Stimulated activated CD8-positive, alpha-beta memory T cell treated with anti-CD3 and anti-CD28 coated beads, Interleukin-4, amount 100 ng/mL, for 48 hours (primary cell): ENCODE results near the gene REC114.
"Not testable (repeated sequence)": the region's sequence is repeated elsewhere in the genome, so short reads cannot be mapped to it uniquely, and the experiment has no call there.

Experiments used
- DNase-seq: peaks from one replicate; pipeline ENCODE4 v3.0.0-alpha.2; 2020

The REC114 gene

GRCh38 chr15:73457334-73457733 is 14.4 kb downstream of the REC114 start:
- DNase-seq, result no peak

GRCh38 chr15:73460662-73461061 is 17.7 kb downstream of the REC114 start:
- no peak for DNase-seq

DNA sequence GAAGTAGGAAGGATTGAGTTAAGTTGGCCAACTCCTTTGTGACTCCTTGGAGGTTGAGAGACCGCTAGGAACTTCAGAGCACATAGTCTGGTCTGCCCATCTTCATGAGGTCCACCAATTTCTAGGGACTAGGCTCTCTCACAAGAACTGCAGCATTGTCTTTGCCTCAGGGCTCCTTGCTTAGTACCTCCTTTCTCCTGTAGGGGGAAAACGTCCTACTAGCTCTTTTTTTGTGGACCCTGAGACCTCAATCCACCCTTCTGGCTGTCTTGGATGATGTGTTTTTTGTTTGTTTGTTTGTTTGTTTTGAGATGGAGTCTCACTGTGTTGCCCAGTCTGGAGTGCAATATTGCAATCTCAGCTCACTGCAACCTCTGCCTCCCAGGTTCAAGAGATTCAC is 21.6 kb downstream of the REC114 start:
- no peak for DNase-seq

DNA sequence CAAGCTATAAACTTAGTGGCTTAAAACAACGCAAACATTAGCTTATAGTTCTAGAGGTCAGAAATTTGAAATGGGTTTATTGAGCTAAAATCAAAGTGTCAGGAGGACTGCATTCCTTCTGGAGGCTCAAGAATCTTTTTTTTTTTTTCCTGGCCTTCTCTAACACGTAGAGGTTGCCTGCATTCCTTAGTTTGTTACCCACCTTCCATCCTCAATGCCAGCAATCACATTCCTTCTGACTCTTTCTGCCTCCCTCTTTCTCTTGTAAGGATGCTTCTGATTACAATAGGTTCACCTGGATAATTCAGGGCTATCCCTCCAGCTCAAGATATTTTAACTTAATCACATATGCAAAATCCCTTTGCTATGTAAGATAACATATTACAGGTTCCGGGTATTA is 24.8 kb downstream of the REC114 start:
- no peak for DNase-seq

- no peak for DNase-seq
Observed at GRCh38 chr15:73474785-73475184, 31.8 kb downstream of the REC114 start.

- no peak for DNase-seq
Observed at GRCh38 chr15:73476704-73477216, 33.8 kb downstream of the REC114 start.

- no peak for DNase-seq
Observed at GRCh38 chr15:73480050-73480449, 37.1 kb downstream of the REC114 start.

DNA sequence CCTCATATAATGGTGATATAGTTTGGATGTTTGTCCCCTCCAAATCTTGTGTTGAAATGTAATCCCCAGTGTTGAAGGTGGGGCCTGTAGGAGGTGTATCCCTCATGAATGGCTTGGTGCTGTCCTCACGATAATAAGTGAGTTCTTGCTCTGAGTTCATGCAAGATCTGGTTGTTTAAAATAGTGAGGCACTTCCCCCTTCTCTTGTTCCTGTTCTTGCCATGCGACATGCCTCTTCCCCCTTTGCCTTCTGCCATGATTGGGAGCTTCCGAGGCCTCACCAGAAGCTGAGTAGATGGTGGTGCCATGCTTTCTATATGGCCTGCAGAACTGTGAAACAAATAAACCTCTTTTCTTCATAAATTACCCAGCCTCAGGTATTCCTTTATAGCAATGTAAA is 39.2 kb downstream of the REC114 start:
- no peak for DNase-seq

DNA sequence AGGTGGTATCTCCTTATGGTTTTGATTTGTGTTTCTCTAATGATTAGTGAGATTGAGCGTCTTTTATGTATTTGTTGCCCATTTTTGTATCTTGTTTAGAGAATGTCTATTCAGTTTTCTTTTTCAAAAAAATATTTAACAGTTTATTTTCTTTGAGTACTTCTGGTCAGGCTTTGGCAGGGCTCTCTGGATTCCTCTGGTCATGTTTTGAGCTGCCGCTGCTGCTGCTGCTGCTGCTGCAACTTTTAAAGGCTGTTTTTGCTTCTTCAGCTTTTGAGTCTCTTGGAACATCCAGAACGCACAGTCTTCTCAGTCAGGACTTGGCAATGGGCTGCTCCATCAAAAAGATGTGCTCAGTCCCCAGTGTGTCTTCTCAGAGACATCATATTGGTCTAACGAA is 40.1 kb downstream of the REC114 start:
- DNase-seq, result no peak

DNA sequence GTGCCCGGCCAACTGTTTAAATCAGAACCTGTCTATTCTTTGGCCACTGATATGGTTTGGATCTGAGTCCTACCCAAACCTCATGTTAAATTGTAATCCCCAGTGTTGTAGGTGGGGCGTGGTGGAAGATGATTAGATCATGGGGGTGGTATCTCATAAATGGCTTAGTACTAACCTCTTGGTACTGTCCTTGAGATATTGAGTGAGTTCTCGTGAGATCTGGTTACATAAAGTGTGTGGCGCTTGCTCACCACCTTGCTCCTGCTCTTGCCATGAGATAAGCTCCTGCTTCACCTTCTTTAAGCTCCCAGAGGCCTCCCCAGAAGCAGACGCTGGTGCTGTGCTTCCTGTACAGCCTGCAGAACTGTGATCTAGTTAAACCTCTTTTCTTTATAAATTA is 42.4 kb downstream of the REC114 start:
- no peak for DNase-seq

- not testable (repeated sequence) for DNase-seq
Observed at GRCh38 chr15:73485885-73486284, 42.9 kb downstream of the REC114 start.

GRCh38 chr15:73488698-73489097 is 45.7 kb downstream of the REC114 start:
- no peak for DNase-seq

DNA sequence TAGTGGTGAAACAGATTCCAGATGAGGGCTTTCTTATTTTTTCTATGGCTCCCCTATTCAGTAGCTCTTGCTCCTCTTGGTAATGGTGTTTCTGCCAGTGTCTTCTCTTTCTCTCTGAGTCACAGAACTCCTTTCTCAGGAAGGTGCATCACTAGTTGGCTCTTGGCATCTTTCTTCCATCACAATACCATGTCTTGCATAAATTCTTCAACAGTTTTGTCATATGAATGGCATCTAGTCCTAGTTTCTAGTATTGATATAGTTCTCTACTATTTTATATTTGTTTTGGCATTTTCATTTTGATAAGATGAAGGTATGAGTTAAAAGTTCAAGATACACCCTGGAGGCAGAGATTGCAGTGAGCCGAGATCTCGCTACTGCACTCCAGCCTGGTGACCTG is 51.0 kb downstream of the REC114 start:
- DNase-seq, result no peak

GRCh38 chr15:73495181-73495580 is 52.2 kb downstream of the REC114 start:
- DNase-seq, result no peak

DNA sequence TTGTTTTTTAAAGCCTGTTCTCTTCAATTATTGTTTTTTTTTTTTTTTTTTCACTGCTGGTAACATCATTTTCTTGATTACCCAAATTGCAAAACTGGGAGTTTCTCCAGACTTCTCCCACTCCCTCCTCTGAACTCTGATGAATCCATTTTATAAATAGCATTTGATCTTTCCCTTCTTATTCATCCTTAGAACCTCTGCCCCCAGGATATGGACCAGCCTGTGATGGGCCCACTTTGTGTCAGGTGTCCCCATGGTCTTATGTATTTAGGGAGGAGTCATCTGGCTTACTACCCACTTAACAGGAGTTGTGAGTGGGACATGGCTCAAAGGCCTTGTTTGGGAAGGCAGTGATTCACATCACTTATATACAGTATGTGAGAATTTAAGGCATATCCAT is 57.7 kb downstream of the REC114 start:
- no peak for DNase-seq

DNA sequence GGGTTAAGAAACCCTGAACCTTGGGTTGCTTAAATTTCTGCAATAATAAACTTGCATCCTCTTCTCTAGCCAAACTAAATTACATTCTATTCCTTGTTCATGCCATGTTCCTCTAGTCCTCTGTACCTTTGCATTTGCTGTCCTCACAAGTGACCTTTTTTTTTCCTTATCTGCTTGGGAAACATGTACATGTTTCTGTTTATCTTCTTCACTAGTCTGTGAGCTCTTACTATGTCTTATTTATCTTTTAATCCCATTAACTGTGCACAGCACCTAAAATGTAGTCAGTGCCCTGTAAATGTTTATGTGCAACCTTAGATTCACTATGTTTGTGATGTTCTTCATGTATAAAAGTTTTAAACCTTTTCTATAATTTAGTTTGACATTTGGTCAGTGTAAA is 61.9 kb downstream of the REC114 start:
- DNase-seq, result no peak

GRCh38 chr15:73515527-73515926 is 72.6 kb downstream of the REC114 start:
- no peak for DNase-seq

GRCh38 chr15:73517566-73517965 is 74.6 kb downstream of the REC114 start:
- no peak for DNase-seq

DNA sequence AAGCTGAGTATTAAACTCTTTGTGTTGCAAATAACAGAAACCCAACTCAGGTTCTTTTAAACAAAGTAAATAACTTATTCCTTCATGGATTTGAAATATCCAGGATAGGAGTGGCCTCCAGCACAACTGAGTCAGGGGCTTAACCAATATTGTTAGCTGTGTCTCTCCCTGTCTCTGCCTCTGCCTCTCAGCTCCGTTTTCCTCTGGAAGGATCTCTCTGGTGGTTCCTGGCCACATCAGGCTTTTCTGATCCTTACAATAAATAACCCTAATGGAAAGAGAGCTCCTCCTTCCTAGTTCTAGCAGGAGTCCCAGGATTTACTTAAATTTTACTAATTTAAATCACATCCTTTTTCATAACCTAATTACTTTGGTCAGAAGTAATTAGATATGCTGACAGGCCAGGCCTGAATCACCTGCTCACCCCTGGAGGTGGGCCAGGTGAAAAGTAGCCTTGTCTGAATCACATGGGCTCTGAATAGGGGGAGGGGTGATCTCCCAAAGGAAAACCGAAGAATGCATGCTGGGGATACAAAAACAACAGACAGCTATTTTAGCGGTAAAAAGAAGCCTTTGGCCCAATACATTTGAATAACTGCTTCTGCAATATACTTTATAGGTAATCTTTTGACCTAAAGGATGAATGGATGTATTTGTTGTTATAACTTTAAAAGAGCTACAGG is 75.4 kb downstream of the REC114 start:
- no peak for DNase-seq

- DNase-seq, result no peak
Observed at GRCh38 chr15:73518876-73519733, 76.1 kb downstream of the REC114 start.

- no peak for DNase-seq
Observed at GRCh38 chr15:73522011-73522410, 79.0 kb downstream of the REC114 start.

GRCh38 chr15:73524919-73525318 is 82.0 kb downstream of the REC114 start:
- no peak for DNase-seq

DNA sequence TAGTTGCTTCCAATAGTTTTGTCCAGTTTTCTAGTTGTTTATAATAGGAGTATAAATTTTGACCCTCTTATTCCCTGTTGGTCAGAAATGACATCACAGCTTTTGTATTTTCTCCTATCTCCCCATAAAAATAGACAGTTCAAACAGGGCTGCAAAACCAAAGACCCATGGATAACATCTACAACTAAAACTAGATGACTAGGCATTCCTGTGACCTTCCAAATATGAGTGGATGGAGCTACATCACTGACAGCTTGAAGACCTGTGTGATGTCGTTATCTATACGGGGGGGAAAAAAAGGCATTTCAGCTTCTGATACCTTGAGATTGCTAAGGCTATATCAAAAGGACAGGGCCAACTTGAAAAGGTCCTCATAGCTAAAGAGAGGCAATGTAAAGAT is 84.6 kb downstream of the REC114 start:
- DNase-seq, result no peak

DNA sequence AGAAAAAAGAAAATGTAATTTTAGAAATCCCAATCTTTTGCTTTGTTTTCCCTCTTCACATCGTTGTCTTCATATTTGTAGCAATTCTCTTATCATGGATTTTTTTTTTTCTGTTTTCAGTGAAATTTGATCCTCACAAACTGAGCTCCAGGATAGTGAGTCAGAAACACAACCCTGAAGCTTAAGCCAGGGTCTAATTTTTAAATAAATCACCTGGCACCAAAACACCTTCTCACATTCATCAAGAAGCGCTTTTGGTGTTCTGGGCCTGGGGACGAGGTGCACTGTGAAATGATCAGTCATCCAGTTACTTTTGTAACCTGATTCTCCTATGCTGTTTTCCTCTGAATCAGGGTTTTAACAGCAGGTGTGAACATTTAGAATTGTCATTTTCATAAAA is 87.7 kb downstream of the REC114 start:
- DNase-seq, result no peak
